Measurements from ENCODE around the gene FOXE1. TPM values are rescaled to one million over a fixed set of nuclear protein-coding genes. Genes with fewer than 3 reads are reported as not detected.

Gene FOXE1
- total RNA-seq, 1 donor from 2014 or later: not detected

GRCh38 chr9:97892421-97892820 is 39.4 kb downstream of the FOXE1 start:
- no peak for TF ChIP-seq CTCF (IDR thresholded peaks at IDR 0.05)
- ChIA-PET POLR2A (interaction anchor here (0.6 kb wide), 1 partner anchor 25 kb away, joined by 4 read pairs; no protein-coding TSS in a partner anchor), CTCF (interaction anchor here (1.9 kb wide), 1 partner anchor 9 kb away, joined by 5 read pairs; no protein-coding TSS in a partner anchor)
- DNase-seq: no peak
- peaks cover 11% of the 10 kb centered on the region for H3K9me3 Mint-ChIP-seq
- ATAC-seq (ENCODE audit: low read depth): no peak
- intact Hi-C loops (cut with micrococcal nuclease): no loop called here
- H3K27ac Mint-ChIP-seq: no peak overlapping the region
- H3K4me3 Mint-ChIP-seq: no peak overlapping the region
- peaks cover 34% of the 10 kb centered on the region for H3K36me3 Mint-ChIP-seq (ENCODE audit: low read depth)
- H3K4me1 Mint-ChIP-seq: no peaks in the 10 kb centered on the region
- peaks cover 10% of the 10 kb centered on the region for H3K27me3 Mint-ChIP-seq

GRCh38 chr9:97895211-97895610 is 42.2 kb downstream of the FOXE1 start:
- ChIA-PET POLR2A (no interaction called here), CTCF (no interaction called here)
- intact Hi-C loops (cut with micrococcal nuclease): no loop called here
- H3K36me3 Mint-ChIP-seq (ENCODE audit: low read depth): peaks cover 41% of the 10 kb centered on the region
- TF ChIP-seq CTCF (IDR thresholded peaks at IDR 0.05): no peak
- DNase-seq (no peak), ATAC-seq (ENCODE audit: low read depth) (no peak)
- no peaks in the 10 kb centered on the region for H3K27me3 Mint-ChIP-seq
- peaks cover 11% of the 10 kb centered on the region for H3K9me3 Mint-ChIP-seq
- H3K4me3 Mint-ChIP-seq: no peak overlapping the region
- no peaks in the 10 kb centered on the region for H3K4me1 Mint-ChIP-seq
- H3K27ac Mint-ChIP-seq: no peak overlapping the region

GRCh38 chr9:97895695-97896332 is 42.8 kb downstream of the FOXE1 start:
- Mint-ChIP-seq H3K27ac (no peak overlapping the region), H3K4me1 (peaks cover 2% of the 10 kb centered on the region), H3K9me3 (peaks cover 11% of the 10 kb centered on the region), H3K27me3 (no peaks in the 10 kb centered on the region), H3K4me3 (no peak overlapping the region), H3K36me3 (ENCODE audit: low read depth) (peaks cover 45% of the 10 kb centered on the region)
- ATAC-seq (ENCODE audit: low read depth): no peak
- CTCF ChIA-PET: no interaction called here
- POLR2A ChIA-PET: no interaction called here
- intact Hi-C loops (cut with micrococcal nuclease): no loop called here
- TF ChIP-seq CTCF (IDR thresholded peaks at IDR 0.05): no peak
- DNase-seq: no peak

GRCh38 chr9:97900103-97900737 is 47.2 kb downstream of the FOXE1 start:
- Mint-ChIP-seq H3K4me1 (peaks cover 15% of the 10 kb centered on the region), H3K27ac (no peak overlapping the region), H3K9me3 (no peaks in the 10 kb centered on the region), H3K4me3 (no peak overlapping the region), H3K36me3 (ENCODE audit: low read depth) (peaks cover 63% of the 10 kb centered on the region), H3K27me3 (no peaks in the 10 kb centered on the region)
- no peak for TF ChIP-seq CTCF (IDR thresholded peaks at IDR 0.05)
- ChIA-PET POLR2A (interaction anchor here (0.8 to 1.4 kb wide), 2 partner anchors 22 to 105 kb away, joined by 4 read pairs; partner anchors contain the start of gene TRMO), CTCF (interaction anchor here (0.8 to 3.0 kb wide), 12 partner anchors 8 to 1046 kb away, joined by 3 to 11 read pairs (median 3); partner anchors contain the start of gene ZNF782)
- intact Hi-C loops (cut with micrococcal nuclease): no loop called here
- ATAC-seq (ENCODE audit: low read depth): no peak
- no peak for DNase-seq

Data from activated B cell treated with CpG ODN at 0.5 μM for 24 hours (primary cell).